Activated CD8-positive, alpha-beta memory T cell treated with anti-CD3 and anti-CD28 coated beads, Interleukin-2, amount 50 U/mL, for 4 hours (primary cell): ENCODE data around the gene ZNF598.

ENCODE experiments used
- DNase-seq: peaks from one replicate; pipeline ENCODE4 v3.0.0-alpha.2; 2020

The ZNF598 gene

GRCh38 chr16:2005646-2006045 is 4.0 kb downstream of the ZNF598 start:
- no peak for DNase-seq

GRCh38 chr16:2004795-2005517 is 4.7 kb downstream of the ZNF598 start:
- DNase-seq: no peak

- DNase-seq: peak; percentile 84
Observed at GRCh38 chr16:2003827-2004641, 5.6 kb downstream of the ZNF598 start.

GRCh38 chr16:2003231-2003826 is 6.3 kb downstream of the ZNF598 start:
- no peak for DNase-seq

- no peak for DNase-seq
Observed at GRCh38 chr16:2002406-2003230, 7.0 kb downstream of the ZNF598 start.

- DNase-seq: peak; percentile 17
Observed at GRCh38 chr16:2001456-2002355, 7.9 kb downstream of the ZNF598 start.

GRCh38 chr16:2001035-2001434 is 8.6 kb downstream of the ZNF598 start:
- DNase-seq: peak; percentile 13

GRCh38 chr16:1999866-2000514 is 9.6 kb downstream of the ZNF598 start:
- peak; percentile 13 for DNase-seq

- DNase-seq: no peak
Observed at GRCh38 chr16:1998852-1999801, 10.5 kb downstream of the ZNF598 start.

GRCh38 chr16:1998360-1998835 is 11.2 kb downstream of the ZNF598 start:
- DNase-seq: no peak

- DNase-seq: no peak
Observed at GRCh38 chr16:1997494-1998359, 11.9 kb downstream of the ZNF598 start.

GRCh38 chr16:1993731-1994131 is 15.9 kb downstream of the ZNF598 start:
- DNase-seq: no peak

- DNase-seq: peak; percentile 40
Observed at GRCh38 chr16:1992704-1993317, 16.8 kb downstream of the ZNF598 start.

GRCh38 chr16:1991948-1992703 is 17.5 kb downstream of the ZNF598 start:
- DNase-seq: peak; percentile 99

- DNase-seq: no peak
Observed at GRCh38 chr16:1991588-1991947, 18.1 kb downstream of the ZNF598 start.

- peak; percentile 51 for DNase-seq
Observed at GRCh38 chr16:1991135-1991551, 18.5 kb downstream of the ZNF598 start.

GRCh38 chr16:1990351-1991134 is 19.1 kb downstream of the ZNF598 start:
- DNase-seq: peak; percentile 55
